HepG2 (cell line): ENCODE measurements around the gene PMEL. TPM values are rescaled to one million over a fixed set of nuclear protein-coding genes. Genes with fewer than 3 reads are reported as not detected.
A peak's percentile ranks its signal among the peaks of the same experiment; 100 is the strongest.

Experiments
- ATAC-seq: fragments of 200-7000 bp; cut with Tn5 transposase; 3 replicates; pipeline ENCODE4 v1.9.1; 2020; ENCODE audit warnings: mild to moderate bottlenecking, moderate library complexity
- BruUV-seq: library from RNA; stranded (reverse); fragments of 400-500 nt; replicated peaks from 2 replicates; lab custom pipeline; 2021; lab: Mats Ljungman, UMichigan
- CTCF ChIA-PET: fragments of 300-600 bp; formaldehyde crosslinking; extraction: SDS; loops from one replicate; lab custom pipeline; 2021; ENCODE audit warnings: low total read pairs, inconsistent platforms, low intra/inter-chr PET ratio; lab: Yijun Ruan, JAX
- POLR2A ChIA-PET: fragments of 350-600 bp; sonication (Branson Sonifier 250); formaldehyde crosslinking; loops from one replicate; lab custom pipeline; 2020; ENCODE audit warnings: antibody characterized with exemption, inconsistent platforms; lab: Yijun Ruan, JAX
- DNase-seq: peaks from one replicate; pipeline ENCODE4 v3.0.0-alpha.2; 2015; ENCODE audit warnings: low spot score
- FAIRE-seq: peaks from 3 replicates; lab custom pipeline; 2011; peaks lifted over from hg19 to GRCh38; lab: Jason Lieb, UNC
- H2AFZ ChIP-seq: one replicate; pipeline ENCODE4 v1.6.1; 2011; ENCODE audit warnings: low read length, inconsistent platforms
- H3K27ac ChIP-seq: fragments of 300-600 bp; 3 replicates; pipeline ENCODE4 v1.8.0; 2011; ENCODE audit warnings: mixed run types, mild to moderate bottlenecking, mixed read lengths, low read length, inconsistent platforms; ENCODE audit not compliant: insufficient read depth; ENCODE audit errors: extremely low read length
- H3K27me3 ChIP-seq, 2 experiments: fragments of 200-600 bp in 1 of 2; 2 replicates in 1 of 2; 3 replicates in 1 of 2; pipeline versions ENCODE4 v1.6.0 to v1.8.0; 2011; ENCODE audit warnings: low read length in 2 of 2, mild to moderate bottlenecking in 2 of 2, moderate library complexity in 2 of 2, inconsistent platforms in 1 of 2; ENCODE audit not compliant: insufficient read depth in 2 of 2, control insufficient read depth in 1 of 2
- H3K36me3 ChIP-seq, 2 experiments: fragments of 200-600 bp in 1 of 2; replicated peaks in 1 of 2; 2 replicates in 1 of 2; 3 replicates in 1 of 2; pipeline versions ENCODE4 v1.5.1 to v1.8.0; 2011; ENCODE audit warnings: low read length in 2 of 2, inconsistent platforms in 1 of 2; ENCODE audit not compliant: insufficient read depth in 2 of 2, control insufficient read depth in 1 of 2
- H3K4me1 ChIP-seq: 2 replicates; pipeline ENCODE4 v1.5.1; 2012; ENCODE audit warnings: low read length, inconsistent platforms; ENCODE audit not compliant: insufficient read depth
- H3K4me2 ChIP-seq: 2 replicates; pipeline ENCODE4 v1.6.0; 2011; ENCODE audit warnings: low read depth, low read length, inconsistent platforms
- H3K4me3 ChIP-seq, 3 experiments: fragments of 200-600 bp in 1 of 3; sonication (generic), shearing (Covaris generic) in 1 of 3; replicated peaks in 1 of 3; 2 replicates each; pipeline ENCODE4 v1.5.1; 2011 to 2016; ENCODE audit warnings: low read length in 3 of 3, inconsistent platforms in 2 of 3, low read depth in 2 of 3, mild to moderate bottlenecking in 2 of 3, control low read depth in 1 of 3, mixed read lengths in 1 of 3; ENCODE audit not compliant: insufficient read depth in 1 of 3
- H3K79me2 ChIP-seq: one replicate; pipeline ENCODE4 v1.6.1; 2011; ENCODE audit warnings: low read length, inconsistent platforms; ENCODE audit not compliant: insufficient read depth
- H3K9ac ChIP-seq: 2 replicates; pipeline ENCODE4 v1.6.0; 2011; ENCODE audit warnings: mild to moderate bottlenecking, low read depth, low read length, inconsistent platforms; ENCODE audit not compliant: insufficient read depth
- H3K9me3 ChIP-seq: 2 replicates; pipeline ENCODE4 v1.5.1; 2012; ENCODE audit warnings: mild to moderate bottlenecking, low read length
- H4K20me1 ChIP-seq: 2 replicates; pipeline ENCODE4 v1.6.0; 2011; ENCODE audit warnings: inconsistent platforms, mild to moderate bottlenecking, low read length, moderate library complexity; ENCODE audit not compliant: insufficient read depth
- CC2D1A ChIP-seq: sonication (generic); formaldehyde crosslinking; IDR thresholded peaks from 2 replicates; pipeline ENCODE4 v1.8.1; 2023; ENCODE audit warnings: mild to moderate bottlenecking, missing genetic modification reagents
- GATA4 ChIP-seq: sonication (generic); IDR thresholded peaks from 2 replicates; pipeline ENCODE4 v1.6.1; 2016; ENCODE audit warnings: antibody characterized with exemption, low read depth, borderline replicate concordance
- KDM4B ChIP-seq: sonication (generic); formaldehyde crosslinking; IDR thresholded peaks from 2 replicates; pipeline ENCODE4 v1.4.0; 2020; ENCODE audit warnings: missing genetic modification reagents
- KLF16 ChIP-seq, 2 experiments: sonication (generic) in 1 of 2; formaldehyde crosslinking in 1 of 2; IDR thresholded peaks; 2 replicates each; pipeline versions ENCODE4 v1.6.1 to v1.8.0; 2016 to 2023; ENCODE audit warnings: missing genetic modification reagents in 2 of 2, missing compliant biosample characterization in 1 of 2
- NCOA2 ChIP-seq: sonication (generic); formaldehyde crosslinking; IDR thresholded peaks from 2 replicates; pipeline ENCODE4 v1.8.0; 2022; ENCODE audit warnings: inconsistent platforms
- NCOA5 ChIP-seq: sonication (generic); formaldehyde crosslinking; IDR thresholded peaks from 2 replicates; pipeline ENCODE4 v1.4.0; 2020; ENCODE audit warnings: missing genetic modification reagents
- NCOR1 ChIP-seq: fragments of 200-600 bp; sonication (generic); IDR thresholded peaks from 2 replicates; pipeline ENCODE4 v1.7.0; 2017; ENCODE audit warnings: antibody characterized with exemption, low read length, borderline replicate concordance
- NFIC ChIP-seq: IDR thresholded peaks from 2 replicates; pipeline ENCODE4 v1.6.1; 2012; ENCODE audit warnings: mild to moderate bottlenecking, low read length, inconsistent platforms
- NRL ChIP-seq: sonication (generic); formaldehyde crosslinking; IDR thresholded peaks from 2 replicates; pipeline ENCODE4 v1.5.0; 2020; ENCODE audit warnings: missing genetic modification reagents, mild to moderate bottlenecking, moderate library complexity, borderline replicate concordance
- PHF5A ChIP-seq: IDR thresholded peaks from one replicate; pipeline ENCODE4 v1.6.1; 2018; ENCODE audit warnings: low read depth, missing genetic modification reagents; ENCODE audit not compliant: unreplicated experiment
- POLR2A ChIP-seq, 2 experiments: IDR thresholded peaks; 2 replicates each; pipeline ENCODE4 v1.6.1; 2011; ENCODE audit warnings: low read depth in 2 of 2, low read length in 2 of 2, mild to moderate bottlenecking in 1 of 2, moderate library complexity in 1 of 2; ENCODE audit not compliant: insufficient read depth in 1 of 2
- POLR2AphosphoS5 ChIP-seq: IDR thresholded peaks from 2 replicates; pipeline ENCODE4 v1.6.1; 2012; ENCODE audit warnings: low read depth, low read length
- RBFOX2 ChIP-seq: fragments of 200-400 bp; formaldehyde crosslinking; IDR thresholded peaks from 2 replicates; pipeline ENCODE4 v1.6.1; 2017; ENCODE audit warnings: low read depth, mild to moderate bottlenecking, low read length
- SIN3A ChIP-seq: IDR thresholded peaks from 2 replicates; pipeline ENCODE4 v1.6.1; 2011; ENCODE audit warnings: low read depth, mild to moderate bottlenecking, control low read depth, low read length, borderline replicate concordance
- SP140L ChIP-seq: sonication (generic); formaldehyde crosslinking; IDR thresholded peaks from 2 replicates; pipeline ENCODE4 v1.4.0; 2020; ENCODE audit warnings: missing genetic modification reagents, borderline replicate concordance
- SRSF1 ChIP-seq: fragments of 200-400 bp; formaldehyde crosslinking; optimal IDR thresholded peaks from 2 replicates; pipeline ENCODE3; 2017; ENCODE audit warnings: mild to moderate bottlenecking, low read depth, low read length, moderate library complexity
- TMF1 ChIP-seq: sonication (generic); formaldehyde crosslinking; IDR thresholded peaks from 2 replicates; pipeline ENCODE4 v1.8.1; 2022; ENCODE audit warnings: low read depth, missing genetic modification reagents
- TOPORS ChIP-seq: sonication (generic); formaldehyde crosslinking; IDR thresholded peaks from 2 replicates; pipeline ENCODE4 v1.8.0; 2023; ENCODE audit warnings: mild to moderate bottlenecking, missing genetic modification reagents
- ZFP36L2 ChIP-seq: sonication (generic); formaldehyde crosslinking; IDR thresholded peaks from 2 replicates; pipeline ENCODE4 v1.4.0; 2020; ENCODE audit warnings: missing genetic modification reagents
- ZNF251 ChIP-seq: sonication (generic); formaldehyde crosslinking; IDR thresholded peaks from 2 replicates; pipeline ENCODE4 v1.9.0; 2021; ENCODE audit warnings: mild to moderate bottlenecking, missing genetic modification reagents
- ZNF441 ChIP-seq: sonication (generic); formaldehyde crosslinking; IDR thresholded peaks from 2 replicates; pipeline ENCODE4 v1.7.0; 2021; ENCODE audit warnings: missing genetic modification reagents, borderline replicate concordance
- ZNF510 ChIP-seq: sonication (generic); formaldehyde crosslinking; IDR thresholded peaks from 2 replicates; pipeline ENCODE4 v1.4.0; 2020; ENCODE audit warnings: low read depth, mild to moderate bottlenecking, missing genetic modification reagents
- ZNF644 ChIP-seq: IDR thresholded peaks from 2 replicates; pipeline ENCODE4 v1.6.1; 2016; ENCODE audit warnings: low read depth
- ZNF761 ChIP-seq: sonication (generic); formaldehyde crosslinking; conservative IDR thresholded peaks from 2 replicates; pipeline ENCODE4 v1.4.0; 2020; ENCODE audit warnings: mild to moderate bottlenecking, missing genetic modification reagents
- WGBS: methylation state at CpG from one replicate; pipeline ENCODE4 v1.1.6; 2017; ENCODE audit warnings: low lambda C conversion rate; 5-methylcytosine and 5-hydroxymethylcytosine counted together
- in situ Hi-C: cut with HindIII; loops from 2 replicates; pipeline ENCODE4 v1.10.0; 2017; ENCODE audit warnings: low pct_unique_long_range_greater_than_20kb; ENCODE audit not compliant: extremely low pct_ligation_motif_present
- intact Hi-C: fragments of 100-400 bp; cut with micrococcal nuclease; formaldehyde crosslinking; loops from one replicate; pipeline ENCODE4 v1.10.0; 2022; ENCODE audit not compliant: unreplicated experiment
- polyA plus RNA-seq, 8 experiments: library from polyadenylated mRNA; depleted of rRNA in 3 of 8; stranded (reverse) in 7 of 8; unstranded in 1 of 8; fragments of >200 nt; fragmentation: Illumina TruSeq in 4 of 8; extraction: Trizol in 4 of 8; gene quantifications; 2 replicates each; pipeline versions ENCODE4 v1.2.1 to v1.2.3, GENCODE V29; 2011 to 2016; ENCODE audit warnings: low read depth in 4 of 8, missing spikeins in 1 of 8, mixed read lengths in 1 of 8; ENCODE audit not compliant: insufficient read depth in 1 of 8
- total RNA-seq, 5 experiments: library from RNA; depleted of rRNA; stranded (reverse); fragments of >200 nt; fragmentation: Illumina TruSeq; extraction: Trizol; gene quantifications; 2 replicates each; pipeline ENCODE4 v1.2.3, GENCODE V29; 2016; ENCODE audit warnings: low read depth in 1 of 5

Gene PMEL
- total and polyA plus RNA-seq, 2 of the 13 experiments (the other 11 are each of a cell fraction or from before 2014, with no cell fraction given) = 0.49 to 3.3 TPM

DNA sequence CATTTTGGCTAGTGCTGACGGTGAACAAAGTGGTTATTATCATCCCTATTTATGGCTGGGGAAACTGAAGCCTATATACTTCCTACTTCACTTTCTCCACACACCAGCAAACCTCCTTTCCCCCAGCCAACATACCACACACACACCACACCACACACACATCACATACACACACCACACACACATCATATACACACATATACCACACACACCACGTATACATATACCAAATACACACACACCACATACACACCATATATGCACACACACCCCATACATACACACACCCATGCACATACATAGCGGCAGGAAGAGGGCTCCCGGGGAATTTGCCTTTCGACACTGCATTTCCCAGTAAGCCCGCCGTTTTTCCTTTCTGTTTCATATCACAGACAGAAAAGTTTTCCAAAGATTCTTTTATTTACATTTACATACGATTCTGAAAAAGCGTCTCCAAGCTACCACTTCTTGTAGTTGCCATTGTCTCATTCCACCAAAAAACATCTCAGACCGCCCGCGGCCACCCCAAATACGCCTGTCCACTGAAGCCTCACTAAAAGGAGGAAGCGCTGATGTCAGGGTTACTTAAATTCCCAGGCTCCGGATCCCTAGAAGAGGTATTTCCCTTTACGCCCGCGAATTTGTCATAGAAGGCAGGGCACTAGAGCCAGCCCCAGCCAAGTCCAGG is 7.2 kb upstream of the PMEL start (continued):
- TF ChIP-seq TOPORS (CRISPR knock-in tag) (no peak), KDM4B (CRISPR knock-in tag) (0 out of 2 replicates have a peak, but pooled peaks have one; percentile 21), SIN3A (peak; percentile 65; the same call in 1 of the 2 replicates), NCOA2 (0 out of 2 replicates have a peak, but pooled peaks have one; percentile 1), SRSF1 (peak; percentile 3), TMF1 (CRISPR knock-in tag) (0 out of 2 replicates have a peak, but pooled peaks have one; percentile 25), NFIC (0 out of 2 replicates have a peak, but pooled peaks have one; percentile 18), ZNF251 (CRISPR knock-in tag) (no peak), POLR2AphosphoS5 (peak; percentile 60; the same call in 1 of the 2 replicates), POLR2A (IDR thresholded peaks at IDR 0.05; ENCODE audit: insufficient read depth in 1 of 2, low read depth in 2 of 2, low read length in 2 of 2) (peak in 1 of 2 experiments; percentile 37; a peak in 1 of 4 replicates), ZNF510 (no peak)

GRCh38 chr12:55972456-55972855 is 6.6 kb upstream of the PMEL start:
- intact Hi-C loops (no loop called here), in situ Hi-C loops (loop anchor here (10.0 kb wide), 1 partner anchor 62 kb away; no protein-coding TSS in a partner anchor)
- Histone ChIP-seq H3K27ac (peak overlapping the region; percentile 79), H3K27me3 (no peaks in the 10 kb centered on the region), H3K9me3 (no peaks in the 10 kb centered on the region), H3K79me2 (peaks cover 33% of the 10 kb centered on the region), H3K4me3 (peak overlapping the region in 2 of 3 experiments; percentile 75 to 88; a peak in 5 of 6 replicates), H4K20me1 (no peaks in the 10 kb centered on the region), H3K4me2 (peak overlapping the region; percentile 86), H3K4me1 (peaks cover 57% of the 10 kb centered on the region), H3K9ac (peak overlapping the region; percentile 79), H2AFZ (no peak overlapping the region), H3K36me3 (peaks cover 2 to 27% of the 10 kb centered on the region in 2 experiments)
- POLR2A ChIA-PET = interaction anchor here (3.2 kb wide), 1 partner anchor 109 kb away, joined by 28 read pairs; no protein-coding TSS in a partner anchor
- FAIRE-seq (no peak), DNase-seq (no peak), ATAC-seq (no peak)
- CTCF ChIA-PET = no interaction called here
- WGBS = 90% methylated on average over 1 of the region's 1 CpG
- BruUV-seq = no TSS peak
- TF ChIP-seq GATA4 (no peak), KLF16 (CRISPR knock-in tag; IDR thresholded peaks at IDR 0.05) (no peak), PHF5A (CRISPR knock-in tag) (no peak), NCOA5 (CRISPR knock-in tag) (no peak), ZNF644 (no peak), ZNF761 (CRISPR knock-in tag) (no peak), ZFP36L2 (no peak), CC2D1A (CRISPR knock-in tag) (no peak), RBFOX2 (no peak), NCOR1 (no peak), SP140L (CRISPR knock-in tag) (no peak), NRL (CRISPR knock-in tag) (no peak), ZNF441 (CRISPR knock-in tag) (no peak)
